BLaER1 treated with 17β-estradiol and CSF1 and Interleukin-3, amounts not matched to agents 10 nM and 100 nM (cell line): ENCODE data around the gene EFNA5.

Source experiments
- H3K27ac ChIP-seq, 11 experiments: shearing (Covaris generic); formaldehyde crosslinking; 2 replicates each; pipeline ENCODE4 v1.8.1; 2022
- H3K27me3 ChIP-seq, 11 experiments: shearing (Covaris generic); formaldehyde crosslinking; 2 replicates each; pipeline ENCODE4 v1.8.1; 2022
- H3K36me3 ChIP-seq, 11 experiments: shearing (Covaris generic); formaldehyde crosslinking; 2 replicates each; pipeline ENCODE4 v1.8.1; 2022
- H3K4me1 ChIP-seq, 10 experiments: shearing (Covaris generic); formaldehyde crosslinking; 2 replicates each; pipeline ENCODE4 v1.8.1; 2022
- H3K4me2 ChIP-seq, 11 experiments: shearing (Covaris generic); formaldehyde crosslinking; 2 replicates each; pipeline ENCODE4 v1.8.1; 2022
- H3K4me3 ChIP-seq, 10 experiments: shearing (Covaris generic); formaldehyde crosslinking; 2 replicates each; pipeline ENCODE4 v1.8.1; 2022
- H3K9ac ChIP-seq, 11 experiments: shearing (Covaris generic); formaldehyde crosslinking; 2 replicates each; pipeline ENCODE4 v1.8.1; 2022
- H3K9me3 ChIP-seq, 11 experiments: shearing (Covaris generic); formaldehyde crosslinking; replicated peaks in 1 of 11; 2 replicates each; pipeline ENCODE4 v1.8.1; 2022
- H4K20me1 ChIP-seq, 11 experiments: shearing (Covaris generic); formaldehyde crosslinking; 2 replicates each; pipeline ENCODE4 v1.8.1; 2022
- Cebpa-rat ChIP-seq, 11 experiments: shearing (Covaris generic); IDR thresholded peaks; 2 replicates each; pipeline ENCODE4 v1.8.1; 2022

EFNA5 gene

GRCh38 chr5:107430071-107430625 is 240.6 kb downstream of the EFNA5 start:
- H3K27me3 ChIP-seq, result no peaks in the 10 kb centered on the region
- H3K36me3 ChIP-seq, result no peaks in the 10 kb centered on the region
- H3K4me3 ChIP-seq, result no peak overlapping the region
- no peaks in the 10 kb centered on the region for H3K9me3 ChIP-seq
- no peak overlapping the region for H3K27ac ChIP-seq
- H3K9ac ChIP-seq, result no peak overlapping the region
- no peak for TF ChIP-seq Cebpa-rat (IDR thresholded peaks at IDR 0.05)
- H4K20me1 ChIP-seq, result no peaks in the 10 kb centered on the region
- no peaks in the 10 kb centered on the region for H3K4me1 ChIP-seq
- H3K4me2 ChIP-seq, result peak overlapping the region in 4 of 11 experiments; percentile 7 to 28 (median 23); a peak in 5 of 22 replicates

GRCh38 chr5:107428303-107428813 is 242.4 kb downstream of the EFNA5 start:
- H4K20me1 ChIP-seq, result no peaks in the 10 kb centered on the region
- H3K27ac ChIP-seq, result no peak overlapping the region
- H3K27me3 ChIP-seq, result no peaks in the 10 kb centered on the region
- H3K9me3 ChIP-seq, result no peaks in the 10 kb centered on the region
- no peaks in the 10 kb centered on the region for H3K4me1 ChIP-seq
- H3K36me3 ChIP-seq, result no peaks in the 10 kb centered on the region
- H3K9ac ChIP-seq, result no peak overlapping the region
- no peak for TF ChIP-seq Cebpa-rat (IDR thresholded peaks at IDR 0.05)
- no peak overlapping the region for H3K4me3 ChIP-seq
- H3K4me2 ChIP-seq, result no peak overlapping the region

DNA sequence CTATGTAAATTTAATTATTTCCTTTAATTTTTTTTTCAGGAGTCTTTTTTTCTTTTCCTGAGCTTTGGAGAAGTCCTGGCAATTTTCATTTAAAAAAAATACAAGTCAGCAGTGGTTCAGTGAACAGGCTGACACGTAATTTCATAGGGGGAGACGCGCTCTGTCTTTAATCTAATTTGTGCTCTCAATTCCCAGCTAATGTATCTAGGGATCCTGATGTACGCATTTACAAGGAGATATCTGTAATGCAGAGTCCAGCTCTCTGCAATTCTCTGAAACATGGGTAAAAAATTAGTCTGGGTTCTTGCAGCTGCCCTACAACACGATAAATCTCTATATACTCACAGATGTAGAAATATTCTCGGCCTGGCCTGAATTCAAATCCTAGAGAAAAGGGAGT is 243.9 kb downstream of the EFNA5 start:
- Histone ChIP-seq H3K9me3 (no peaks in the 10 kb centered on the region), H3K27ac (no peak overlapping the region), H4K20me1 (no peaks in the 10 kb centered on the region), H3K9ac (no peak overlapping the region), H3K4me2 (no peak overlapping the region), H3K4me3 (no peak overlapping the region), H3K27me3 (no peaks in the 10 kb centered on the region), H3K4me1 (no peaks in the 10 kb centered on the region), H3K36me3 (no peaks in the 10 kb centered on the region)
- no peak for TF ChIP-seq Cebpa-rat (IDR thresholded peaks at IDR 0.05)

DNA sequence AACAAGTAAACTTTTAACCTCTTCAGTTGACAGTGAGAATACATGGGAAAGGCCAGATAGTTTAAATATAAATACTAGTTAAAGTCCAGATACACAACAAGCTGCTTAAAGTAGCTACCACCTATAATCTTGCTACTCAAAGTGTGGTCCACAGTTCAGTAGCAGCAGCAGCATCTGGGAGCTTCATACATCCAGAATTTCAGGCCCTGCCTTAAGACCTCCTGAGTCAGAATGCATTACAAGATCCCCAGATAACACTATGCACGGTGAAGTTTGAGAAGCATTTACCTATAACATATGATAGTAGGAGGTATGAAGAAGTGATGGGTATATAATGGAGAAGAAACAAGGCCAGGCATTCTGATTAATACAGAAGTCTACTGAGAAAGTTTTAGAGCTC is 244.5 kb downstream of the EFNA5 start:
- Histone ChIP-seq H4K20me1 (no peaks in the 10 kb centered on the region), H3K4me2 (no peak overlapping the region), H3K4me1 (no peaks in the 10 kb centered on the region), H3K27me3 (no peaks in the 10 kb centered on the region), H3K36me3 (no peaks in the 10 kb centered on the region), H3K27ac (no peak overlapping the region), H3K9me3 (no peaks in the 10 kb centered on the region), H3K9ac (no peak overlapping the region), H3K4me3 (no peak overlapping the region)
- TF ChIP-seq Cebpa-rat (IDR thresholded peaks at IDR 0.05), result no peak

DNA sequence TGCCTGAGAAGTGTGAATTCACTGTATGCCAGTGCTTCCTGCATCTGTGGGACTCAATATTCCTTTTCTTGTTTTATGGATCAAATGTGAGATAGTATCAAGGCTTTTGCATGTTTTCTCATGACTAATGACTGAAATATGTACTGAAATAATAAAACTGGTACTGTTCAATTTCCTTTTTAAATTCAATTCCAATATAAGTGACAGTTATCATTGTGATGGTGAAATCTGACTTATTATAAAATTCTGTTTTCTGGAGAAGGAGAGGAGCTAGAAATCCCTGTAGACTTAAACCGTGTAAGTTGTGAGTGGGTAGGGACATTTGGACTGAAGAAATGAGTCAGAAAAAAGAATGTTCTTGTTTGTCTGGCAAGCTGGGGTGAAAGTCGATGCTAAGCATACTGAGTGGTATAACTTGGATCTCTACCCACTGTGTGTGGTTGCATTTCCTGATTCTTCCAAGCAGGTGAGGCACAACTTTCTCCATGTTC is 245.2 kb downstream of the EFNA5 start:
- no peak overlapping the region for H3K27ac ChIP-seq
- H3K36me3 ChIP-seq, result no peaks in the 10 kb centered on the region
- H4K20me1 ChIP-seq, result no peaks in the 10 kb centered on the region
- no peaks in the 10 kb centered on the region for H3K4me1 ChIP-seq
- no peak for TF ChIP-seq Cebpa-rat (IDR thresholded peaks at IDR 0.05)
- no peaks in the 10 kb centered on the region for H3K9me3 ChIP-seq
- no peak overlapping the region for H3K4me3 ChIP-seq
- no peak overlapping the region for H3K4me2 ChIP-seq
- H3K27me3 ChIP-seq, result no peaks in the 10 kb centered on the region
- no peak overlapping the region for H3K9ac ChIP-seq

DNA sequence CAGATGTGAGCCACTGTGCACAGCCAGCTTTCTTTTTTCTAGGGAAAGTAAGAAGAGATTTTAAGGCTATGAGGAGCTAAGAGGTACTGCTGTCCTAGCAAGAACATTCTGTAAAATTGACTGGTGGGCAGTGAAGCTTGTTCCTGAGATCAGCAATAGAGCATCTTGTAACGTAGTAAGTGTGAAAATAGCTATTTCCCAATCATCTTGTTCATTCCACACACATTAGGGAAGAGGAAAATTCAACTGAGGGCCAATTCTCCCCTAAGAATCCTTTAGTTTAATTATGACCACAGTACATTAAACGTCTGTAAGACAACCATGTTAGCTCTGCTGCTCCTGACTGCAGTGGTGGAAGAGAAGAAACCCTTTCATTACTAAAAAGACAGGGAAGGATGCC is 246.2 kb downstream of the EFNA5 start:
- Histone ChIP-seq H3K9me3 (no peaks in the 10 kb centered on the region), H4K20me1 (no peaks in the 10 kb centered on the region), H3K9ac (no peak overlapping the region), H3K27me3 (no peaks in the 10 kb centered on the region), H3K4me1 (no peaks in the 10 kb centered on the region), H3K36me3 (no peaks in the 10 kb centered on the region), H3K27ac (no peak overlapping the region), H3K4me3 (no peak overlapping the region), H3K4me2 (no peak overlapping the region)
- no peak for TF ChIP-seq Cebpa-rat (IDR thresholded peaks at IDR 0.05)

- no peak for TF ChIP-seq Cebpa-rat (IDR thresholded peaks at IDR 0.05)
- Histone ChIP-seq H3K4me2 (no peak overlapping the region), H3K9me3 (no peaks in the 10 kb centered on the region), H3K27me3 (no peaks in the 10 kb centered on the region), H3K9ac (no peak overlapping the region), H3K36me3 (no peaks in the 10 kb centered on the region), H3K27ac (no peak overlapping the region), H4K20me1 (no peaks in the 10 kb centered on the region), H3K4me1 (no peaks in the 10 kb centered on the region), H3K4me3 (no peak overlapping the region)
Measured at GRCh38 chr5:107422494-107422893, 248.2 kb downstream of the EFNA5 start.

GRCh38 chr5:107419498-107419897 is 251.2 kb downstream of the EFNA5 start:
- no peak overlapping the region for H3K27ac ChIP-seq
- no peak overlapping the region for H3K4me2 ChIP-seq
- no peak for TF ChIP-seq Cebpa-rat (IDR thresholded peaks at IDR 0.05)
- H3K36me3 ChIP-seq, result no peaks in the 10 kb centered on the region
- no peak overlapping the region for H3K9ac ChIP-seq
- no peaks in the 10 kb centered on the region for H3K4me1 ChIP-seq
- no peaks in the 10 kb centered on the region for H3K9me3 ChIP-seq
- H4K20me1 ChIP-seq, result no peaks in the 10 kb centered on the region
- no peak overlapping the region for H3K4me3 ChIP-seq
- H3K27me3 ChIP-seq, result no peaks in the 10 kb centered on the region

DNA sequence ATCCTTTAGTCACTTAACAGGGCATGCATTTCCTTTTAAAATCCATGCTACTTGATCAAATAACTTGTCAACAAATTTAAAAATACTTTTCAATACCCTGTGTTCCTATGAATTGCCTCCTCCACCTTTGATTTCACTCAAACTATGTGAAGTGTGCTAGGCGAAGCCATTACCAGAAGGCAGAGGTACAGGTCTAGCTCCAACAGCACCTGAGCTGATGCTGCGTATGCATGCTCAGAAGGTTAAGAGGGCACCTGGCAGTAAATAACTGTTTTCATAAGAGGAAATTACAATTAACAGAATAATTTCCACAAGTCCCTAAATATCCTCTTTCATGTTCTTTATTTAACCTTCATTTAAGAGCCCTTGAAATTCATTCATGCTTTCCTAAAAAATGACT is 251.8 kb downstream of the EFNA5 start:
- no peaks in the 10 kb centered on the region for H4K20me1 ChIP-seq
- no peak overlapping the region for H3K27ac ChIP-seq
- H3K4me1 ChIP-seq, result no peaks in the 10 kb centered on the region
- no peak overlapping the region for H3K4me3 ChIP-seq
- no peaks in the 10 kb centered on the region for H3K27me3 ChIP-seq
- H3K36me3 ChIP-seq, result no peaks in the 10 kb centered on the region
- H3K4me2 ChIP-seq, result no peak overlapping the region
- H3K9ac ChIP-seq, result no peak overlapping the region
- no peak for TF ChIP-seq Cebpa-rat (IDR thresholded peaks at IDR 0.05)
- no peaks in the 10 kb centered on the region for H3K9me3 ChIP-seq

DNA sequence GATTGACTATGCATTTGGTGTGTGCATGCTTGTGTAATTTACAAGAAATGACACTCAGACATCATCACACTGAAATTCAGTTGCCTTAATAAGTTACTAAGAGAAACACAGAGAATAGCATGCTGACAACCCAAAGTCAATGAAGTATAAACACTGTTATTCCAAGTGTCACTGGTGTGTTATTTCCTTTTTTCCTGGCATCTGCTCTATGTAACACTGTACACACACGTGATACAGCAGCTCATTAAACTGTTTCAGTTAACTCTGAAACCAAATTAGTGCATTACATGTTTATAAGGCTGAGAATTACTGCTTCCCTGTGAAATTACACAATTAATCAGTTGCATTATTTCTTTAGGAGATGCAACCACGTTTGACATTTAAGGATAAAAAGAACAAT is 252.7 kb downstream of the EFNA5 start:
- Histone ChIP-seq H3K4me2 (no peak overlapping the region), H3K27me3 (no peaks in the 10 kb centered on the region), H3K9ac (no peak overlapping the region), H3K4me3 (no peak overlapping the region), H3K9me3 (no peaks in the 10 kb centered on the region), H4K20me1 (no peaks in the 10 kb centered on the region), H3K27ac (no peak overlapping the region), H3K36me3 (no peaks in the 10 kb centered on the region), H3K4me1 (no peaks in the 10 kb centered on the region)
- TF ChIP-seq Cebpa-rat (IDR thresholded peaks at IDR 0.05), result no peak
